NCI-H146 treated with DMSO at 0.1 percent for 48 hours (cell line): ENCODE results near the gene CACNG7.

Experiments
- DNase-seq: peaks from one replicate; lab custom pipeline; 2025; ENCODE audit not compliant: unreplicated experiment; lab: John Stamatoyannopoulos, UW

CACNG7 gene

GRCh38 chr19:53981376-53981951 is 72.4 kb downstream of the CACNG7 start:
- no peak for DNase-seq

- no peak for DNase-seq
Measured at GRCh38 chr19:53982001-53982451, 72.9 kb downstream of the CACNG7 start.

DNA sequence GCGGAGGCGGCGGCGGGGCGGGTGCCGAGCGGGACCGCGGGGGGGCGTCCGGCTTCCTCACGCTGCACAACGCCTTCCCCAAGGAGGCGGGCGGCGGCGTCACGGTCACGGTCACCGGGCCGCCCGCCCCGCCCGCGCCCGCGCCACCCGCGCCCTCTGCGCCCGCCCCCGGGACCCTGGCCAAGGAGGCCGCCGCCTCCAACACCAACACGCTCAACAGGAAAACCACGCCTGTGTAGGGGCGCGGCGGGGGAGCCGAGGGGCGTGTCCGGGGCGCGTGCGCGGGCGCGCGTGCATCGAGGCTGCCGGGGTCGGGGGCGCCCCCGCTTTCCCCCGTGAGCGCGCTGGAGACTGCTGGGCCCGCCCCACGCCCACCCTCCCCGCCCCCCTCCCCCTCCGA is 73.5 kb downstream of the CACNG7 start:
- no peak for DNase-seq

DNA sequence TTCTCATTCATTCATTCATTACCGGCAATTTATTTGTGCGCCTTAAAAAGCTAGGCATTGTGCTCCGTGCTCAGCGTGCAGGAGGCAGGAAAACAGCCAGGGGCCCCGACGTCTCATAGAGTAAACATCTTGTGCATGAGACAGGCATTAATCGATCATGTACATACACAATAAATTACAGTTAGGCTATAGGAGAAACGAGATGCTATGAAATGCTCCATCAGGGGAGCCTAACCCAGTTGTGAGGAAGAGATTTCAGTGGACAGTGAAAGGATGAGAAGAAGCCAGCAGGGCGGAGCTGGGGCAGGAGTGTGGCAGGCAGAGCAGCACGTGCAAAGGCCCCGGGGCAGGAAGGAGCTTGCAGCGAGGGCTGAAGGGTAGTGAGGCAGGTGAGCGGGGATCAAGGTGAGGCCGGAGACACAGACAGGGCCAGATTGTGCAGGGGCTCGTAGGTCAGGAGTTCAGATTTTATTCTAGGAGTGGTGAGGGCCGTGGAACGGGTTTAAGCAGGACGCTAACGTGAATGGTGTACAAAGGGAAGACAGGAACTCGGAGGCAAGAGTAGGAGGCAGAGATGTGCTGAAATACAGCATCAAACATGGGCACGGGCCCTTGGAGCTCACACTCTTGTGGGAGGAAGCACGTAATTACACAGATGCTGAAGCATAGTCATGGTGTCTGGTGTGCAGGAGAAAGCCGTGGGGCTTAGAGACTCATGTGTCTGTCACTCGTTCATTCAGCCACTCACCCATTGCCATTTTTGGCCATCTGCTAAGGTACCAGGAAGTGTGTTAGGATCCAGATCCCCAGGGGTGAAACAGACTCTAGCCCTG is 74.6 kb downstream of the CACNG7 start:
- DNase-seq, result no peak

DNA sequence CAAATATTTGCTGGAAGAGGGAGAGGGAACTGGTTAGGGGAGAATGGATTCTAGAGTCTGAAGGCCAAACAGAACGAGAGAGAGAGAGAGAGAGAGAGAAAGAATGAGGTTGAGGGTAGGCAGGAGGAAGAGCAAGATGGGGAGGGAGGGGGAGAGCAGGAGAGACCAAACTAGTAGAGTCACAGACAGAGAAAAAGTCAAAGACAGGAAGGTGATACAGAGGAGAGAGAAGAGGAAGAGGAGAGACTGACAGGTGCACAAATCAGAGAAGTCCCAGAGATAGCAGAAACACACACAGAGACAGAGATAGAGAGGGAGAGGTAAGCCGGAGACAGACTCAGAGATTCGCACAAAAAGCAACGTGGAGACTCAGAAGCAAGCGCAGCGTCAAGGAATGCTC is 76.8 kb downstream of the CACNG7 start:
- DNase-seq, result no peak

- DNase-seq, result no peak
Measured at GRCh38 chr19:53988981-53989380, 79.9 kb downstream of the CACNG7 start.

DNA sequence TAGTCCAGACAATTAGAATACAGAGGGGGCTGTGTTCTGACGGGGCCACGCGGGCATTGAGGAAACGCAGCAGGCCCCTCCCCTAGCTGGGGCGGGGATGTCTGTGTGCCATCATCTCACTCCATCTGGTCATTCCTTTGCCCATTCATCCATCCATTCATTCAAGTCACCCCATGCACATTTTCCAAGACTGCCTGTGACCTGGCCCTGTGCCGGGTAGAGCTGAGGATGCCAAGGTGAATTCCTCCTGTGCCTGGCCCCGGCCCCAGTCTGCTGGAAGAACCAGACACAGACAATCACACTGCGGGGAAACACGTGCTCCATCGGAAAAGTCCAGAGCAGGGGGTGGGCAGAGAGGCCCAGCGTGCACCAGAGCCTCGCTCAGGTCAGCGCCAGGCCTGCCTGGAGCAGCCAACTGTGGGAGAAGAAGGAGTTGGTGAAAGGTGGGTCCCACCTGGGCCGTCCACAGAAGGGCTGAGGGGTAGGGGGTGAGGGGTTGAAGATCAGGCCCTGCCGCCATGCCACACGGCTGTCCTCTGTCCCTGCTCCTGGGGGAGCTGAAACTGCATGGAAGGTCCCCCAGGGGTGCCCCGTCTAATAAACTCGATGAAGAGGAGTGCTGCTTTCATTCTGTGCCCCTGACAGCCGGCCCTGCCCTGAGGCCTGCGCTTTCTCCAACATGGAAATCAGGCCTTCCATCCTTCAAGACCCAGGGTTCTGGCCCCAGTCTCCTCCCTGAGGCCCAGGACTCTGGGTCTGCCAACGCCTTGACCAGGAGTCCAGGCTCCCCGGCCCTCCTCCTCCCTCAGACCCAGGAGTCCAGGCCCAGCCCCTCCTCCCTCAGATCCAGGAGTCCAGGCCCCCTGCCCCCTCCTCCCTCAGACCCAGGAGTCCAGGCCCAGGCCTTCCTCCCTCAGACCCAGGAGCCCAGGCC is 80.8 kb downstream of the CACNG7 start:
- DNase-seq, result no peak

DNA sequence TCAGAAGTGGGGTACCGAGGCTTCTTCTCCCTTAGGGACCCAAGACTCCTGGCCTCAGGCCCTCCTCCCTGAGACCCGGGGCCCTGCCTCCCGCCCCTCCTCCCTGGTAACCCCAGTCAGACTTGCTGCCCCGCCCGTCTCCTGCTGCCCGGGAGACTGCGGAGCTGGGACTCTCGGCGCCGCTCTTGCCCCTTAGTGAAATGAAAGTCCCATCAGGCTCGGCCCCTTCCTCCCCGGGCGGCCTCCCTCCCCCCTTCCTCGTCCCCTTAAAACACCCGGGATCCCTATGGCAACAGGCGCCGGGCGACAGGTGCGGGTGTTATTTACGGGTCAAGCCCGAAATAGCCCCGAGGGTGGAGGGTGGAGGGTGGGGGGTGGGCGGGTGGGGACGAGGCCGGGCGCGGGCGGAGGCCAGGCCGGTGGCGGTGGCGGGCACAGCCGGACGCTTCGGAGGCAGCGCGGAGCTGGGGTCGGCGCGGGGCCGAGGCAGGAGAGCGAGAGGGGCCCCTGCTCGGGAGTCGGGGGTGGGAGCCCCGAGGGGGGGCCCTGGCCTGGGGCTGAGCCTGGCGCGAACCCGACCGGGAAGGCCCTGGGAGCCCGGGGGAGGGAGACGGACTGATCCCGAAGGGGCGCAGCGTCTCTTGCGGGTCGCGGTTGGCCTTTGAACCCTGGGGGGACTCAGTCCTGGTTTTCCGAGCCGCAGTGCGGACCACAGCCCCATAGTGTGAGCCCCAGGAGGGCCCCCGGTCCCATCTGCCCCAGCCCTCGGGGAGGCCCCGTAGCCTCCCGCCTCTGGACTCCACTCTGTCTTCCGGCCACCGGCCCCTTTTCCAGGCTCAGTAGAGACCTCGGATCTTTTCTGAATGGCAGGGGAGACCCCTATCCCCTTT is 82.4 kb downstream of the CACNG7 start, which contains the start of gene CACNG6:
CACNG6 (plus strand) TSS at position 414 of the 890 bp plus-strand sequence. CDS start 1,241 bp downstream, outside the sequence.
- DNase-seq, result peak; percentile 11

- DNase-seq, result no peak
Measured at GRCh38 chr19:53992211-53992610, 83.1 kb downstream of the CACNG7 start.

GRCh38 chr19:53992815-53993214 is 83.7 kb downstream of the CACNG7 start:
- DNase-seq, result no peak

DNA sequence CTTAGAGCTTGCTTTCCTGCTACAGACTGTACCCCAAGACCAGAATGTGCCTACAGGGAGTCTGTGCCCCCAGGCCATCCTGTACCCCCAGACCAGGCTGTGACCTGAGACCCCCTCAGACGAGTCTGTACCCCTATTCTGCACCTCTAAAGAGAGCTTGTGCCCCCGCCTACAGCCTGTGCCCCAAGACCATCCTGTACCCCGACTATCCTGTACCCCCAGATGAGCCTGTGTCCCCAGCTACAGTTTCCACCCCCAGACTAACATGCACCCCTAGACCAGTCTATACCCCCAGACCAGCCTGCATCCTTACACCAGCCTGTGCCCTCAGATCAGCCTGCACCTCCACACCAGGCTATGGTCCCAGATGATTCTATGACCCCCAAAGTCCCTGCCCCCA is 84.4 kb downstream of the CACNG7 start:
- no peak for DNase-seq
